GM19468 (cell line): ENCODE measurements around the gene EXOC4.

Experiments used
- ATAC-seq: cut with Tn5 transposase; IDR thresholded peaks from one replicate; pipeline ENCODE4 v1.9.1; 2021; ENCODE audit warnings: mild to moderate bottlenecking, moderate library complexity, moderate number of reproducible peaks; ENCODE audit not compliant: unreplicated experiment; ENCODE audit errors: extremely low read depth

EXOC4 gene

DNA sequence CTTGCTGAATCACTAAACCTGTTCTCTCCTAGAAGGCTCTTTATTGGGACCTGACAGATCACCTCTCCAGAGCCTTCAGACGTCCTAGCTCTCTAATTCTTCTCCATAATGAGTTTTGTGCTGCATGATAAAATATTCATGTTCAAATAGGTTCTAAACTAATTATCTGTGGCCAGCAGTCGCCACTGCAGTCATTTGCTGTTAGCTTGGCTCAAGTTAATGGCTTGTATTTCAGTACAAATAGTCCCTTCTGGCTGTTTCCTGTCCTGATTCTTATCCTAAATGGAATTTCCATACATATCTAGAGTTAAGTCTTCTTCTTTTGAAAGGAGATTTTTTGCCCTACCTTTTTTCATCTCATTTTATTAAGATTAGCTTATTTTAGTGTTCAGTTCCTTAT, 303.2 kb downstream of the EXOC4 start:
- no peak for ATAC-seq

DNA sequence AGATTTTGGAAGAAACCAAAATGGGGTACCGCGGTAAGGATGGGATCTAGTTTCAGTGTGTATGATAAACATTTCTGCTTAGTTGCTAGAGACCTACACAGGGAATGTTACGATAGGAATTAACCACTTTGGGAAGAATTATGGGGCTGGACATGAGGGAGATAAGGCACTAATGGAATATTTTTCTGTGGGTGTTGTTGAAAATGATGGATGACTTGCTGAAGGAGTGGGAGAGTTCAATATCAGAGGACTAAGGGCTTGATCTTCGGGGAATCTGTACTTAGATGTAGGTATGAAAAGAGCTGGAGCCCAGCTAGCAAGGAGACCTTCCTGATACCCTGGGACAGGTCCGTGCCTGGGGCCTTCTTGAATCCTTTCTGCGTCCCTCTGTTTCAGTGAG, 303.7 kb downstream of the EXOC4 start:
- no peak for ATAC-seq

DNA sequence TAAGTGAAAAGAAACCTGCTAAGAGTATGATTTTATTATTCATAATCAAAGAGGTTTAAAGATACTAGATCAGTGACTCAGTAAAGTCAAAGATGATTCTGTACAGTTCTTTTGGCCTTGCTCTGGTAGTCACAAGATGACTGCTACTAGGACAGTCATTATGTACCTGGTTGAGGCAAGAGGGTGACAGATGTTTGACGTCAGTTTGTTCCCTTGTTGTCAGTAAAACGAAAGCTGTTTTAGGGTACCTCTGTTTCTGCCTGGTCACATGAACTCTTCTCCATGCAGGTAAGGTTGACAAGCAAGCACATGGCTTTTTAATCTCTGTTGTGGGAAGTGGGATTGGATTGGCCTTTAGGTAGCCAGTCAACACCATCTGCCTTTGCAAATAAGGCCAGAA, 308.0 kb downstream of the EXOC4 start:
- no peak for ATAC-seq

DNA sequence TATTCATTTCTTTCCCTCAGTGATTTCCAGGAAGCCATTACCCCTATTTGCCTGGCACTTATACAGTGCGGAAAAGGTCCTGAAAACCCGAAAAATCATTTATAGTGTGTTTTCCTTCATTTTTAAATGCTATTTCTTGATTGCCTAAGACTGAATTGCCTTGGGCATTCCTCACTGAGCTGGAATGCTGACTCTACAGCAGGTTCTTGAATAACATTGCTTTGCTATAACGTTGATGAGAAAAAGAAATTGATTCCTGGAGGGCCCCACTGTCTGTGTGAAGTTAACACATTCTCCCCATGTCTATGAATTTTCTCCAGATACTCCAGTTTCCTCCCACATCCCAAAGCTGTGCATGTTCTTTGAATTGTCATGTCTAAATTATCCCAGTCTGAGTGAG, 308.5 kb downstream of the EXOC4 start:
- ATAC-seq: no peak

DNA sequence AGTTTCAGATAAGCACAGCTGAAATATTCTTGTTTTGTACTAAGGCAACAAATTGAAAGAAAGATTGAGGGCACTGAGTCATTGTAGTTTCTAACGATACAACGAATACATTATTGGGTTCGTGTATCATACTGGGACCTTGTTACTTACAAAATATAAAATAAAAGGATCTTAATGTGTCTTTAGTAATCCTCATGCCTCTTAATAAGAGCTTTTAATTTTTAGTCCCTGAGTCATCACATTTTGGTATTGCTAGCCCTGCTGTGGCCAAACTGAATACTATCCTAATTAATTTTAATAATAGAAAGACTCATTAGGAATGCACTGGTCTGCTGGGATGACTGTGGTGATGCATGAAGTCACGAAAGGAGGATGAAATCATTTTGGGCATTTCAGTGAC, 309.7 kb downstream of the EXOC4 start:
- ATAC-seq: no peak

DNA sequence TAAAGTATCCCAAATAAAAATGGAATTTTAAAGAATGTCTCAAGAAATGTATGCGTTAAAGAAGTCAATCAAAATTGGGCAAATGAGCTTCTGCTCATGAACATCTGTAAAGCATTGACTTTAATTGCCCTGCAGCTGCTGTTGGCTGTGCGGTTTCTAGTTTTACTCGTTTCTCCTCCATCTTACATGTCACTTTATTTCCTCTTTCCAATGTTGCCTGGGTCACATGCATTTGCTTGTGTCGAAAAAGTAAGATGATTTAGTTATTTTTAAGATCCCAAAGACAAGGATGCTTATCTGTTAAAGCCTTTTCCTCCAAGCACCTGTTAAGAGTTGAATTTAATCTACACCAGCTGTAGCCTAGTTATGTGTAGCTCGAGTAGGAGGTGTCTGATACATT, 310.4 kb downstream of the EXOC4 start:
- ATAC-seq: no peak

DNA sequence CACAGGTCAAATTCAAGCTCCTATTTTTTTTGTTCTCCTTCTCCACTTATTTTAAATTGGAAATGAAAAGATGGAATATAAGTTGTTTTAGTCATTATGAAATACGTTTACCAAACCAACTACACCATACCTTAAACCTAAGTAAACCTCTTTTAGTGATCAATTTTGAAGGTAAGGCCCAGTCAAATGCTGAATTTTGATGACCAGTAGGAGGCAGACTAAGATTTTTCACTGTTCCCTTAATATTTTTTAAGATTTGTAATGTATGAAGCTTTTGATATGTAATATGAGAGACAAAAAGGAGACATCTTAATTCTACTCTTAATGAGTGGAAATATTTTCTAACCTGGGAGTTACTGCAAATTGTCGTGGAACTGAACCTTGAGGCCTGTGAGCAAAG, 311.6 kb downstream of the EXOC4 start:
- no peak for ATAC-seq

DNA sequence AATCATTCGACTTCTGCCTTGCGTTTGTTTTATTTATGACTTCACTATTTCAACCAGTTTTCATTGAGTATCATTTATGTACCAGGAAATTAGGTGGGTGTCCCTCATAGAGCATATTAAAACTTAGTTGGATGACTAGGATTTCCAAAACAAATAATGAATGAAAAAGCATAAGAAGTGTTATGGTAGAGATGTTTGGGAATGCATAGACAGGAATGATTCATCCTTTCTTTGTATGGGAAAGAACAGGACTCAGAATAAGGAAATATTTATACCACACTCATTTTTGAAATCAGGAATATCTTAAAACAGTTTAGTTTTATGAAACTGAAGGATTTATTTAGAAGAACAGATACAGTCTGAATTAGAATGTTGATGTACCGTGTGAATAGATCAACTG, 315.7 kb downstream of the EXOC4 start:
- no peak for ATAC-seq

DNA sequence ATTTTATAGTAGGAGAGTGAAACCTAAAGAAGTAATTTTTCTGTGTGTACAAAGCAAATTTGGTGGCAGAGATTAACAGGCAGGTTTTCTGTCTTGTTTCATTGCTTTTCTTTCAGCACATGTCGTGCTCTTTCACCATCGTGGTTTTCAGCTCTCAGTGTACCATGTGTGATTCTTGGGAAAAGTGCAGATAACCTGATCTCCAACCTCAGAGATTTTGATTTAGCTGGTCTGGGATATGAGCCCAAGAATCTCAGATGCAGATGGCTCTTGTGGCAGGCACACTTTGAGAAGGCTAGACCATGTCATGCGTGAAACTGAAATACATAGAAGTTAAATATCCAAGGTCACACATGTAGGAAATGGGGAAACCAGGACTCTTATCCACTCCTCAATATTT, 317.4 kb downstream of the EXOC4 start:
- no peak for ATAC-seq

DNA sequence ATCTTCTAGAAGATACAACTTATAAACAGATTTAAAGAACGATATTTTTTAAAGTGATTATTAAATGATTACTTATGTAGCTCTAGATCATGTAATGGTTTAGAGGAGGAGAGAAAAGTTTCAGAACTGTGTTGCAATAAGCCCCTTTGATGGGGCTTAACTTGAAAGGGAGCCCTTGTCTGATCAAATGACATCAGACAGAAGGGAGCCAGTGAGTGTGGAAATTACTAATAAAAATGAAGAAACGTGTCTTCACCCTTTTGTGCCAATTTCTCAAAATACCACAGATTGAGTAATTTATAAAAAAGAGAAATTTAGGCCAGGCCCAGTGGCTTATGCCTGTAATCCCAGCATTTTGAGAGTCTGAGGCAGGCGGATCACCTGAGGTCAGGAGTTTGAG, 318.2 kb downstream of the EXOC4 start:
- no peak for ATAC-seq

DNA sequence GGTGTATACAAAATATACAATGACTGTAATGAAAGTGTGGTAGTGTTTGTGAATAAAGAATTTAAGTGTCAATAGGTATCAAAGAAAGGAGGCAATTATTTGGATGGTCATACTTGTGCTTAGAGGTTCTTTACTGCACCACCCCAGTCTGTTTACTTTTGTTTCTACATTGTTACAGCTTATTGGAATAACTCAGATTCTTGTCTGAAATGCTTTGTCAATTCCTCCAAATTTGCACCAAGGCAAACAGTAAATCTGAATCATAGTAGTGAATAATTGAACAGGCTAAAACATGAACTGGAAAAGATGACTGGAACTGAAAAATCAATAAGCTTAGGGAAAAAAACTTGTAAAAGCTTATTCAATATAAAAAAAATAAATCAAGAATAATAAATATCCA, 319.2 kb downstream of the EXOC4 start:
- no peak for ATAC-seq

DNA sequence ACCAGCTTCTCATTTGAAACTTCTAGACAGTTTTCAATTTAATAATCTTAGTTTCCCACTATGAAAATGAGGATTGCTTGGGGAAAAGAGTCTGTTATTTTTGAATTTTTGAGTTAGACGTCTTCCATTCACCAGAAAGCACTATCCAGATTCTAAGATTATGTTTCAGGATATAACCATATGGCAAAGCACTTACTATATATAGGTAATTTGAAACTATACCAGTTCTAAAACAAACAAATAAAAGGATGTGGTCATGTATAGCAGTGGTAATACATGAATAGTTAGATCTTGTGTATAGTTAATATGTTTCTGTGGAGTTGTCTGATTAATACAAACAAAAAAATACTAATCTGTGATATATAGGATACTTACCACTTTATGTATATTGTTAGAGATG, 320.0 kb downstream of the EXOC4 start:
- no peak for ATAC-seq

DNA sequence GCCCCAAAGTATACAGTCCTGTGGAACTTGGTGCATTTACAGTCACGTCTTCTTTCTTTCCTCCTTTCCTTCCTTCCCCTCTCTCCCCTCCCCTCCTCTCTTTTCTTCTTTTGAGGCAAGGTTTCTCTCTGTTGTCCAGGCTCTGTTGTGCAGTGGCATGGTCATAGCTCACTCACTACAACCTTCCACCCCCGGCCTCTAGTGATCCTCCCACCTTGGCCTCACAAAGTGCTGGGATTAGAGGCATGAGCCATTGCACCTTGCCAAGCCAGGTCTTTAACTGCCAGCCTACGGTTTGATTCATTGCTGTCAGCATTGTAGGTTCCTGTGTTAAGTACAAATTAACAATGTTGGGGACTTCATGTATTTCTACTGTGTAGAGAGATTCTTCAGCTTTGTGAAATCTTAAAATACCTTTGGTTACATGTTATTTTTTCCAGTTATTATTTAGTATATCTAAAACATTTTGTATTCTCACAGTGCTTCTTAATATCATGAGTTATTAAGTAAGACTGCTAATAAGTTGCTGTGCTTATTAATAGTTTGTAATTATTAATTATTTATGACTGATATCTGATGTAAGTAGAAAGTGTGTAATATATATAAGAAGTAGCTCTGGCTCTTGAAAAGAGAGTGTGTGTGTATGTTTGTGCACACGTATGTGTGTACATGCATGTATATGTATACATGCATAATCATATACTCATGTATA, 320.8 kb downstream of the EXOC4 start:
- ATAC-seq: no peak

DNA sequence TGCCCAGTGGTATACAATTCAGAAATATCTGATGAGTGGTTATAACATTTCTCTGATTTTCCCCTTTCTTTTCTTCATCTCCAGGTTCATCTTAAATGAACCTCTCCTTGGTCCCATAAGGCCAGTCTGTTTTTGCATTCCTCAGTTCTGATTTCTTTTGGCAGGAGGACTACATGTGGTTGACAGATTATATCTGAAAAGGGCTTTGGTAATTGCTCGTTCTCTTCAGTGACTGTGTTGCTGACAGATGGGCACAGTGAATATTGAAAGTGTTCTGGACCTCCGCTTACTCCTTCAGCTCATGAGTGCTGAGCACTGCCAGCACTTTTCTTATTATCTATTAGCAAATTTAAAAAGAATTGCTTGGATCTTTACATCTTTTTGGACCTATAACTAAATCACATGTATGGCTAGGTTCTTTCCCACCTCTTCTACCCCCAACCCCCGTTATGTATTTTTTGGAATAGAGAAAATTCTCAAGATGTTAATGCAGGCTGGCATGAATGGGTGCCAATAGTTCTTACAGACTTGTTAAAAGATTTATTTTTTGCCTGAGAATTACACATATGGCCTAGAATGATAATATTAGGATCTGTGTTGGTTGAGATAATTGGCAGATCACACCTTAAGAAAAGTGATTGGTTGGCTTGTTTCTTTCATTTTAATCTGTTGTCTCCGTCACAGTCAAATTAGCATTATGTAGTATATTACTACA, 323.0 kb downstream of the EXOC4 start:
- no peak for ATAC-seq

DNA sequence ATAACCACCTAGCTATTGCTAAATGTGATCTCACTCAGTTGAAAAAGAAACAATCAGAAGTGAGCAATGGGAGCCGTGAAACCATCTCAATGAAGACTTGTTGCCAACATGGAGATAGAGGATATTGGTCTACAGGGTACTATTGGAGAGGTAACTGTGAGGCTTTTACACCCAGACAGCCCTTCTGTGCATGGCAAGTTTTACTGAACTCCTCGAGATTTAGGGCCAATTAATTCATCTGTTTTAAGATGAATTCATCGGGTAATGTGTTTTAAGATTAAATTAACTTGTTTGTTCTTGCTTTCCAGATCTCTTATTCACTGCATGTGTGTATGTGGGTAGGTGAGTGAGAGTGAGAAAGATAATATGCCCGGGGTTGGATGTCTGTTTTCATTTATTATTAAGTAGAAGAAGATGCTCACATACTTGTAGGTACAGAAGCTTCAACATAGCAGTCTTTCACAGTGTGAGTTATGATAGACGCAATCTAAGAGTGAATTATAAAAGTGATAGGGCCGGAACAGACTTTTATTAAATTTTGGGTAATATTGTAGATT, 323.8 kb downstream of the EXOC4 start:
- no peak for ATAC-seq

DNA sequence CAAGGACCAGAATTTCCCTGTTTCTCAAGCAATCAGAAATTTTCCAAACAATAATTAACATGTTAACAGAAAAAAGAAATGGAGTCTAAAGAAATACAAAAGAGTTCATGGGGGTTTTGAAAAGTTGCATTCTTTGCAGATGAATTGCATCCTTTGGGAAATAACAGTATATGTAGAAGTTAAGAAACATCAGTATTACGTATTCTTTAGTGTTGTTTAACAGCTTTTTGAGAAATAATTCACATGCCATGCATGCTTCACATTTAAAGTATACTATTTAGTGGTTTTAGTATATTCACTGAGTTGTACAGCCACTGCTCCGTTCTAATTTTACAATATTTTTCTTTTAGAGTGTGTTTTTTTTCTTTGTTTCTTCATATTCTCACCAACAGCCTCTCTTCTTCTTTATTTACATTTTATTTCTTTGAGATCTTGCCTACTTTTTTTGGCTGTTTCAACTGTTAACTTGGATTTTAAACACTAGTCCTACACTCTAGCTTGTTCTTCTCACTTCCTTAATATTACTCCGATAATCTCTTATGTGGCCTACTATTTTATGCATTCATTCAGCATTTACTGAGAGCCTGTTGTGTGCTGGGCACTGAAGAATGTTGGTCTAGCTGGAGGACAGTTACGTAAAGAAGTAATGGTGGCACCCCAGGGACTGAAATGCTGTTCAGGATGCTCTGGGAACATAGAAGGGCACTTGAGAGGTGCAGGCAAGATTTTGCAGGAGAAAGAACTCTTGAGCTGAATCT, 330.1 kb downstream of the EXOC4 start:
- ATAC-seq: no peak

DNA sequence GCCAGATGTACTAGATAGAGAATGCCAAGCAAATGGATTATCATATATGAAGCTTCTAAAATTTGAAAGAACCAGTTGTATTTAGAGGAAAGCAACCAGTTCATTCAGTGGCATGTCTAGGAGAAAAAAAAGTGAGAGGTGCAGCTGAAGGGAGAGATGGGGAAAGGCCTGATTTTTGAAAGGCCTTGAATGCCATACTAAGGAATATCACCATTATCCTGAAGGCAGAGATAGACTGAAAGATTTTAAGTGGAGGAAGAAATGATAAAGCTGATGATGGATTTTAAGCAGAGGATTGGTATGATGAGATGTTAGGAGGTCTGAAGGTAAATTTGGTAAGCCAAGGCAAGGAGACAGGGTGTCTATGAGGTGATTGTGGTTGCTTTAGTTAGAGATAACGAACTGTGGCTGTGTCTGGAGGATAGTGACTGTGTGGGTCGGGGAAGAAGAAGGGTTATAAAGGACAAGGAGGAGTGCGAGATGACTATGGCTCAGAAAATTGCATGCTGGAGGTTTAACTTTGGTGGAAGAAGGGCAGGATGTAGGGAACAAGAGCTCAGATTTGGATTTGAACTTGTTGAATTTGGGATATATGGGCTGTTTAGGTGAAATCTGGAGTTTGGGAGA, 330.8 kb downstream of the EXOC4 start:
- no peak for ATAC-seq

DNA sequence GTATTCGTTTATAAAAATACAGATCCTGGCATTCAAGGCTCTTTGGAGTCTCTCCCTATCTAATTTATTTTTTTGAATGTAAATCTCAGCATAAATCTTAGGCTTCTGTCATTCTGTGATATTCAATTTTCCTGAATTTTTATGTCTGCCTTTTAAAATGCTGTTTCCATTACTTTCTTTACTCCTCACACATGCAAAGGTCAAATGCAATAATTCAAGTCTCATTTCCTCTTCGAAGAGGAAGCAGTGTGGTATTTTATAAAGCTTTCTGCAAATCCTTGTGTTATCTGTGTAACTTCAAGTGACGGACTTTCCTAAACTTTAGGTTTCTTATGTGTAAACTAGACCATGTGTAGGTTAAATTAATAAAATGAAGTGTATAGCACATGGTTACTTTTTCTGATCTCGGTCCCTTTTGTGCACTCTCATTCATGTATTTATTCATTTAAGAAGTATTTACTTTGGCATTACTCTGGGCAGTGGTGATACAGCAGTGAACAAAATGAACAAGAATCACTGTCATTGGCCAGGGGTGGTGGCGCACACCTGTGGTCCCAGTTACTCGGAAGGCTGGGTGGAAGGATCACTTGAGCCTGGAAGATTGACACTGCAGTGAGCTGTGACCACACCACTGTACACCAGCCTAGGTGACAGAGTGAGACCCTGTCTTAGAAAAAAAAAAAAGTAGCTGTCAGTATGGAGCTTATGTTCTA, 332.2 kb downstream of the EXOC4 start:
- no peak for ATAC-seq

DNA sequence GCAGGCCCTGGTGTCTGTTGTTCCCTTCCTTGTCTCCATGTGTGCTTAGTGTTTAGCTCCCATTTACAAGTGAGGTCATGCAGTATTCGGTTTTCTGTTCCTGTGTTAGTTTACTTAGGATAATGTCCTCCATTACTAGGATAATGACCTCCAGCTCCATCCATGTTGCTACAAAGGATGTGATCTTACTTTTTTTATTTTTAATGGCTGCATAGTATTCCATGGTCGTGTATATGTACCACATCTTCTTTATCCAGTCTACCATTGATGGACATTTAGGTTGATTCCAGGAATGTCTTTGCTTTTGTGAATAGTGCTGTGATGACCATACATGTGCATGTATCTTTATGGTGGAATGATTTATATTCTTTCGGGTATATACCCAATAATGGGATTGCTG, 333.4 kb downstream of the EXOC4 start:
- no peak for ATAC-seq

DNA sequence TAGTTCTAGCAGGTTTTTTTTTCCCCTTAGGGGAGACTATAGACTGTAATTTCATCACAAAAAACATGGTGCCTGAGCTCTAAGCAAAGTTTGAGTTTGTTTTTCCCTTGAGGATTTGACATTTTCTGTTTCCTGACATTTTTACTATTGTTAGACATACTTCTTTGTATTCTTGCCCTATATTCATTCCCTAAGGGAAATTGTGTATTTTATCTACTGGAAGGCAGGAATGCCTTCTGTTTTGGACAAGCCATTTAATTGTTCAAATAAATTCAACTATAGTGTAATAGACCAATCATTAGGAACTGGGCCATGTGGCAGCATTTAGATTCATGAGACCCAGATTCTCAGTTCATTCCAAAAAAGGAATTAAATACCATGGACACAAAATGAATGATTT, 335.0 kb downstream of the EXOC4 start:
- no peak for ATAC-seq
